Measurements from ENCODE around the gene ABCA3.
"Not testable (repeated sequence)": the region's sequence is repeated elsewhere in the genome, so short reads cannot be mapped to it uniquely, and the experiment has no call there.

The ABCA3 gene

GRCh38 chr16:2250652-2251295, 89.8 kb downstream of the ABCA3 start:
- peak; percentile 19 for DNase-seq

GRCh38 chr16:2246301-2246885, 94.1 kb downstream of the ABCA3 start:
- no peak for DNase-seq

- DNase-seq, result no peak
Measured at GRCh38 chr16:2244926-2245795, 95.4 kb downstream of the ABCA3 start.

GRCh38 chr16:2244301-2244700, 96.2 kb downstream of the ABCA3 start:
- no peak for DNase-seq

- DNase-seq, result no peak
Measured at GRCh38 chr16:2243781-2244180, 96.7 kb downstream of the ABCA3 start.

GRCh38 chr16:2243031-2243528, 97.4 kb downstream of the ABCA3 start:
- no peak for DNase-seq

- DNase-seq, result no peak
Measured at GRCh38 chr16:2242598-2242997, 97.9 kb downstream of the ABCA3 start.

GRCh38 chr16:2240331-2240730, 100.2 kb downstream of the ABCA3 start:
- DNase-seq, result not testable (repeated sequence)

- DNase-seq, result no peak
Measured at GRCh38 chr16:2238838-2239675, 101.5 kb downstream of the ABCA3 start.

GRCh38 chr16:2238150-2238837, 102.2 kb downstream of the ABCA3 start:
- DNase-seq, result no peak

GRCh38 chr16:2237493-2238149, 102.9 kb downstream of the ABCA3 start:
- no peak for DNase-seq

- DNase-seq, result no peak
Measured at GRCh38 chr16:2237102-2237482, 103.4 kb downstream of the ABCA3 start.

- DNase-seq, result no peak
Measured at GRCh38 chr16:2236337-2237101, 104.0 kb downstream of the ABCA3 start, which contains the start of gene DNASE1L2. TSS of gene DNASE1L2 (plus strand) at chr16:2236444. CDS start at chr16:2236817, 373 bp downstream.

- DNase-seq, result no peak
Measured at GRCh38 chr16:2235695-2236336, 104.7 kb downstream of the ABCA3 start.

- no peak for DNase-seq
Measured at GRCh38 chr16:2235234-2235651, 105.3 kb downstream of the ABCA3 start.

- DNase-seq, result no peak
Measured at GRCh38 chr16:2234813-2235170, 105.7 kb downstream of the ABCA3 start.

GRCh38 chr16:2233872-2234812, 106.4 kb downstream of the ABCA3 start:
- DNase-seq, result no peak

GRCh38 chr16:2233046-2233775, 107.3 kb downstream of the ABCA3 start:
- DNase-seq, result no peak

Measured in activated gamma-delta T cell treated with Interleukin-2 at 50 U/mL for 16 hours (primary cell).